Measurements from ENCODE around the gene TEN1.
"Not testable (repeated sequence)": the region's sequence is repeated elsewhere in the genome, so short reads cannot be mapped to it uniquely, and the experiment has no call there.

GRCh38 chr17:75969044-75969443 lies 10.0 kb upstream of the TEN1 start:
- TF ChIP-seq CTCF (IDR thresholded peaks at IDR 0.05); EZH2 (IDR thresholded peaks at IDR 0.05; ENCODE audit: borderline replicate concordance, insufficient read depth, low read depth, low read length, poor library complexity, severe bottlenecking): not testable (repeated sequence)
